PC-9 (cell line): ENCODE data around the gene IYD.

Experiments used
- EZH2 ChIP-seq: fragments of 200-600 bp; sonication (generic); IDR thresholded peaks from 2 replicates; pipeline ENCODE4 v1.8.0; 2017; ENCODE audit warnings: antibody characterized with exemption, low read depth
- TF ChIP-seq, protein P1 (sequence below): fragments of 200-600 bp; sonication (generic); conservative IDR thresholded peaks from 2 replicates; pipeline ENCODE4 v1.6.1; 2017; ENCODE audit warnings: mixed run types, antibody characterized with exemption, mild to moderate bottlenecking, moderate library complexity

DNA sequence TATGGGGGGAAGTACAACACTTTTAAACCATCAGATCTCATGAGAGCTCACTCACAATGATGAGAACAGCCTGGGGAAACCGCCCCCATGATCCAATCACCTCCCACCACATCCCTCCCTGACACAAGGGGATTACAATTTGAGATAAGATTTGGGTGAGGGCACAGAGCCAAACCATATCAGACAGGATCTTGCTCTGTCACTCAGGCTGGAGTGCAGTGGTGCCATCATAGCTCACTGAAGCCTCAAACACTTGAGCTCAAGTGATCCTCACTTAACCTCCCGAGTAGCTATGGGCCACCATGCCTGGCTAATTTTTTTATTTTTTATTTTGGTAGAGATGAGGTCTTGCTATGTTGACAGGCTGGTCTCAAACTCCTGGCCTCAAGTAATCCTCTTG, 5.1 kb upstream of the IYD start:
- TF ChIP-seq, protein P1, sequence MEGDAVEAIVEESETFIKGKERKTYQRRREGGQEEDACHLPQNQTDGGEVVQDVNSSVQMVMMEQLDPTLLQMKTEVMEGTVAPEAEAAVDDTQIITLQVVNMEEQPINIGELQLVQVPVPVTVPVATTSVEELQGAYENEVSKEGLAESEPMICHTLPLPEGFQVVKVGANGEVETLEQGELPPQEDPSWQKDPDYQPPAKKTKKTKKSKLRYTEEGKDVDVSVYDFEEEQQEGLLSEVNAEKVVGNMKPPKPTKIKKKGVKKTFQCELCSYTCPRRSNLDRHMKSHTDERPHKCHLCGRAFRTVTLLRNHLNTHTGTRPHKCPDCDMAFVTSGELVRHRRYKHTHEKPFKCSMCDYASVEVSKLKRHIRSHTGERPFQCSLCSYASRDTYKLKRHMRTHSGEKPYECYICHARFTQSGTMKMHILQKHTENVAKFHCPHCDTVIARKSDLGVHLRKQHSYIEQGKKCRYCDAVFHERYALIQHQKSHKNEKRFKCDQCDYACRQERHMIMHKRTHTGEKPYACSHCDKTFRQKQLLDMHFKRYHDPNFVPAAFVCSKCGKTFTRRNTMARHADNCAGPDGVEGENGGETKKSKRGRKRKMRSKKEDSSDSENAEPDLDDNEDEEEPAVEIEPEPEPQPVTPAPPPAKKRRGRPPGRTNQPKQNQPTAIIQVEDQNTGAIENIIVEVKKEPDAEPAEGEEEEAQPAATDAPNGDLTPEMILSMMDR = no peak
- no peak for TF ChIP-seq EZH2
